K562 (cell line): ENCODE data around the gene MAP3K4. TPM values are rescaled to one million over a fixed set of nuclear protein-coding genes. Genes with fewer than 3 reads are reported as not detected.

ENCODE experiments used
- ATAC-seq: fragments of 200-7000 bp; cut with Tn5 transposase; 3 replicates; pipeline ENCODE4 v1.9.1; 2020; ENCODE audit warnings: moderate library complexity
- BruUV-seq: library from RNA; stranded (reverse); fragments of 400-500 nt; replicated peaks from 2 replicates; lab custom pipeline; 2021; lab: Mats Ljungman, UMichigan
- CTCF ChIA-PET: fragments of 300-600 bp; formaldehyde crosslinking; extraction: SDS; loops from one replicate; lab custom pipeline; 2021; ENCODE audit warnings: low intra/inter-chr PET ratio; lab: Yijun Ruan, JAX
- POLR2A ChIA-PET: fragments of 300-600, 350-650 bp; sonication (Branson Sonifier 250); formaldehyde crosslinking; extraction: SDS; loops from one replicate; lab custom pipeline; 2021; ENCODE audit warnings: antibody characterized with exemption, inconsistent platforms; lab: Yijun Ruan, JAX
- DNase-seq, 4 experiments: peaks; one replicate each; pipeline versions ENCODE4 v3.0.0 to v3.0.0-alpha.2; 2011 to 2018; ENCODE audit warnings: low spot score in 3 of 4, mixed read lengths in 3 of 4; ENCODE audit errors: extremely low read depth in 1 of 4
- FAIRE-seq: peaks from 2 replicates; lab custom pipeline; 2011; peaks lifted over from hg19 to GRCh38; lab: Jason Lieb, UNC
- H2AFZ ChIP-seq: 2 replicates; pipeline ENCODE4 v1.6.0; 2011; ENCODE audit warnings: low read depth, low read length, control low read depth, inconsistent platforms
- H3K27ac ChIP-seq: fragments of 200-600 bp; 3 replicates; pipeline ENCODE4 v1.8.0; 2011; ENCODE audit warnings: low read depth, mild to moderate bottlenecking, control low read depth, inconsistent platforms, low read length, moderate library complexity, mixed read lengths; ENCODE audit errors: extremely low read depth
- H3K27me3 ChIP-seq, 2 experiments: fragments of 300-600 bp in 1 of 2; 2 replicates in 1 of 2; 3 replicates in 1 of 2; pipeline versions ENCODE4 v1.6.0 to v1.8.0; 2011; ENCODE audit warnings: inconsistent platforms in 2 of 2, low read length in 2 of 2, mild to moderate bottlenecking in 1 of 2, mixed read lengths in 1 of 2, moderate library complexity in 1 of 2; ENCODE audit not compliant: control insufficient read depth in 2 of 2, insufficient read depth in 2 of 2
- H3K36me3 ChIP-seq: fragments of 300-600 bp; 3 replicates; pipeline ENCODE4 v1.8.0; 2011; ENCODE audit warnings: mild to moderate bottlenecking, low read length, inconsistent platforms; ENCODE audit not compliant: control insufficient read depth, insufficient read depth
- H3K4me1 ChIP-seq, 2 experiments: fragments of 200-600 bp in 1 of 2; replicated peaks in 1 of 2; 2 replicates in 1 of 2; 3 replicates in 1 of 2; pipeline versions ENCODE4 v1.5.1 to v1.8.0; 2011; ENCODE audit warnings: inconsistent platforms in 2 of 2, low read length in 2 of 2, mild to moderate bottlenecking in 1 of 2, mixed read lengths in 1 of 2, moderate library complexity in 1 of 2; ENCODE audit not compliant: control insufficient read depth in 2 of 2, insufficient read depth in 2 of 2
- H3K4me2 ChIP-seq: 2 replicates; pipeline ENCODE4 v1.6.1; 2011; ENCODE audit warnings: low read length, control low read depth, inconsistent platforms, mixed read lengths; ENCODE audit not compliant: insufficient read depth
- H3K4me3 ChIP-seq: fragments of 200-600 bp; sonication (generic), shearing (Covaris generic); 2 replicates; pipeline ENCODE4 v1.5.1; 2016; ENCODE audit warnings: control low read depth, inconsistent platforms
- H3K79me2 ChIP-seq: fragments of 200-600 bp; 3 replicates; pipeline ENCODE4 v1.8.0; 2011; ENCODE audit warnings: low read length, inconsistent platforms; ENCODE audit not compliant: control insufficient read depth, insufficient read depth
- H3K9ac ChIP-seq, 2 experiments: 2 replicates each; pipeline versions ENCODE4 v1.6.0 to v1.6.1; 2011; ENCODE audit warnings: low read depth in 2 of 2, low read length in 2 of 2, control low read depth in 1 of 2, inconsistent platforms in 1 of 2, mild to moderate bottlenecking in 1 of 2, mixed read lengths in 1 of 2; ENCODE audit not compliant: insufficient read depth in 1 of 2
- H3K9me1 ChIP-seq: one replicate; pipeline ENCODE4 v1.6.0; 2011; ENCODE audit warnings: inconsistent platforms, mild to moderate bottlenecking, low read length, moderate library complexity; ENCODE audit not compliant: control insufficient read depth, insufficient read depth
- H3K9me3 ChIP-seq: replicated peaks from 2 replicates; pipeline ENCODE4 v1.5.1; 2011; ENCODE audit warnings: low read depth, low read length, inconsistent platforms; ENCODE audit not compliant: control insufficient read depth, insufficient read depth
- H4K20me1 ChIP-seq: replicated peaks from 2 replicates; pipeline ENCODE4 v1.6.1; 2011; ENCODE audit warnings: low read length, inconsistent platforms, mixed read lengths; ENCODE audit not compliant: control insufficient read depth, insufficient read depth
- CBFB ChIP-seq: sonication (generic); formaldehyde crosslinking; IDR thresholded peaks from 2 replicates; pipeline ENCODE4 v1.4.0; 2020; ENCODE audit warnings: mild to moderate bottlenecking, missing genetic modification reagents
- ILF3 ChIP-seq: fragments of 450-650 bp; IDR thresholded peaks from 2 replicates; pipeline ENCODE4 v1.6.1; 2018; ENCODE audit warnings: antibody characterized with exemption, mild to moderate bottlenecking, moderate library complexity, borderline replicate concordance
- POLR2B ChIP-seq: fragments of 450-650 bp; IDR thresholded peaks from 2 replicates; pipeline ENCODE4 v1.6.1; 2018; ENCODE audit warnings: low read depth; ENCODE audit not compliant: partially characterized antibody
- SETDB1 ChIP-seq: IDR thresholded peaks from one replicate; pipeline ENCODE4 v1.6.1; 2012; ENCODE audit warnings: low read length, control low read depth, inconsistent platforms
- SREBF2 ChIP-seq: sonication (generic); formaldehyde crosslinking; IDR thresholded peaks from 2 replicates; pipeline ENCODE4 v1.4.0; 2020; ENCODE audit warnings: mild to moderate bottlenecking, missing genetic modification reagents
- THAP12 ChIP-seq: fragments of 250-450 bp; sonication (Bioruptor Pico); IDR thresholded peaks from 2 replicates; pipeline ENCODE4 v1.9.0; 2021; ENCODE audit warnings: mild to moderate bottlenecking, inconsistent platforms
- ZNF436 ChIP-seq: fragments of 250-450, 450-650 bp; sonication (Bioruptor Pico); formaldehyde crosslinking; IDR thresholded peaks from 2 replicates; pipeline ENCODE4 v1.7.0; 2020; ENCODE audit warnings: mild to moderate bottlenecking
- WGBS: fragments of 100-300 bp; shearing (Covaris generic); methylation state at CpG from one replicate; pipeline ENCODE4 v1.1.6; 2016; ENCODE audit warnings: low coverage, mixed read lengths; ENCODE audit not compliant: insufficient coverage; ENCODE audit errors: missing lambda C conversion rate; 5-methylcytosine and 5-hydroxymethylcytosine counted together
- in situ Hi-C: fragments of 300-500 bp; cut with MboI; formaldehyde crosslinking; loops from 4 replicates; pipeline ENCODE4 v1.15.0; 2018; ENCODE audit warnings: inconsistent platforms, mixed read lengths
- intact Hi-C: fragments of 100-400 bp; cut with micrococcal nuclease; formaldehyde crosslinking; loops from 2 replicates; pipeline ENCODE4 v1.14.2; 2022
- polyA plus RNA-seq, 8 experiments: library from polyadenylated mRNA; depleted of rRNA in 4 of 8; stranded (reverse) in 5 of 8; unstranded in 3 of 8; fragments of >200 nt; fragmentation: Nextera tagmentation in 2 of 8; fragmentation: Illumina TruSeq in 1 of 8; extraction: Ambion mirVana in 2 of 8; extraction: Trizol in 1 of 8; gene quantifications; 2 replicates each; pipeline versions ENCODE4 v1.2.1 to v1.2.3, GENCODE V29; 2011 to 2014; ENCODE audit warnings: inconsistent platforms in 1 of 8, missing spikeins in 1 of 8
- total RNA-seq, 7 experiments: library from RNA; depleted of rRNA in 6 of 7; stranded (reverse); fragments of >200 nt in 6 of 7; fragmentation: Illumina TruSeq in 2 of 7; extraction: Trizol in 2 of 7; gene quantifications; 2 replicates each; pipeline versions ENCODE4 v1.2.1 to v1.2.3, GENCODE V29; 2011 to 2021; ENCODE audit warnings: low replicate concordance in 1 of 7
- TF ChIP-seq, protein P1 (sequence below): sonication (generic); formaldehyde crosslinking; IDR thresholded peaks from 2 replicates; pipeline ENCODE4 v1.8.0; 2022; ENCODE audit warnings: missing genetic modification reagents, mild to moderate bottlenecking, borderline replicate concordance

The MAP3K4 gene
- total and polyA plus RNA-seq, 9 of the 15 experiments (the other 6 are each of a cell fraction or from before 2014, with no cell fraction given): 21.0 to 77.2 (median 48.9) TPM

DNA sequence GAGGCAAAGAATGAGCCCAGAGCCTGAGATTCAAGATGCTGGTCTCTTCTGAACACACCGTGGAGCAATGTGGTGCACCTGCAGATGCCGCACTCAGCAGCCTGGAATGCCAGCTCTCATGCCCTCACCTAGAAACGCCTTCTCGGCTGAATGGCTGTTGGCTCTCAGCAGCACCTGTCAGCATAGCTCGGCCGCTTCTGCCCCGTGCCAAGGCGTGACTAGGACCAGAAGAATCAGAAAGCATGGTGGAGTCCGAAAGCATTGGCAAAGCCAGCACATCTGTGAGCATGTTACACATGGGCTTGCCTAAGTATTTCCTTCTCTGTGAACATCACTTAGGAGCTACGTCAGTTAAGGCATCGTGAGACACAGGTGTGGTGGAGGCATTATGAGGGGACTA, 140.8 kb downstream of the MAP3K4 start:
- Histone ChIP-seq H4K20me1 (no peaks in the 10 kb centered on the region), H3K4me2 (no peak overlapping the region), H3K27me3 (no peaks in the 10 kb centered on the region), H2AFZ (no peak overlapping the region), H3K9me3 (no peaks in the 10 kb centered on the region), H3K9me1 (no peaks in the 10 kb centered on the region), H3K36me3 (peaks cover 36% of the 10 kb centered on the region), H3K79me2 (no peaks in the 10 kb centered on the region), H3K4me3 (no peak overlapping the region), H3K9ac (0 out of 4 replicates have a peak overlapping the region, but pooled peaks of 1 of the 2 experiments have one; percentile 8), H3K27ac (no peak overlapping the region), H3K4me1 (peaks cover 0 to 6% of the 10 kb centered on the region in 2 experiments; a peak in 1 of 5 replicates)
- DNase-seq: no peak
- no peak for FAIRE-seq
- no TSS peak for BruUV-seq
- CTCF ChIA-PET: no interaction called here
- POLR2A ChIA-PET: interaction anchor here (0.8 to 2.5 kb wide), 6 partner anchors 9 to 120 kb away, joined by 3 to 7 read pairs (median 6); no protein-coding TSS in a partner anchor
- 96% methylated on average over 11 of the region's 11 CpGs for WGBS
- in situ Hi-C loops (no loop called here), intact Hi-C loops (no loop called here)
- TF ChIP-seq, protein P1, sequence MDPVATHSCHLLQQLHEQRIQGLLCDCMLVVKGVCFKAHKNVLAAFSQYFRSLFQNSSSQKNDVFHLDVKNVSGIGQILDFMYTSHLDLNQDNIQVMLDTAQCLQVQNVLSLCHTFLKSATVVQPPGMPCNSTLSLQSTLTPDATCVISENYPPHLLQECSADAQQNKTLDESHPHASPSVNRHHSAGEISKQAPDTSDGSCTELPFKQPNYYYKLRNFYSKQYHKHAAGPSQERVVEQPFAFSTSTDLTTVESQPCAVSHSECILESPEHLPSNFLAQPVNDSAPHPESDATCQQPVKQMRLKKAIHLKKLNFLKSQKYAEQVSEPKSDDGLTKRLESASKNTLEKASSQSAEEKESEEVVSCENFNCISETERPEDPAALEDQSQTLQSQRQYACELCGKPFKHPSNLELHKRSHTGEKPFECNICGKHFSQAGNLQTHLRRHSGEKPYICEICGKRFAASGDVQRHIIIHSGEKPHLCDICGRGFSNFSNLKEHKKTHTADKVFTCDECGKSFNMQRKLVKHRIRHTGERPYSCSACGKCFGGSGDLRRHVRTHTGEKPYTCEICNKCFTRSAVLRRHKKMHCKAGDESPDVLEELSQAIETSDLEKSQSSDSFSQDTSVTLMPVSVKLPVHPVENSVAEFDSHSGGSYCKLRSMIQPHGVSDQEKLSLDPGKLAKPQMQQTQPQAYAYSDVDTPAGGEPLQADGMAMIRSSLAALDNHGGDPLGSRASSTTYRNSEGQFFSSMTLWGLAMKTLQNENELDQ (CRISPR knock-in tag): 0 out of 2 replicates have a peak, but pooled peaks have one; percentile 28
- TF ChIP-seq SETDB1: peak; percentile 56
- TF ChIP-seq ZNF436: no peak
- 0 out of 2 replicates have a peak, but pooled peaks have one; percentile 15 for TF ChIP-seq SREBF2 (CRISPR knock-in tag)
- TF ChIP-seq POLR2B: peak; percentile 33
- 0 out of 2 replicates have a peak, but pooled peaks have one; percentile 30 for TF ChIP-seq CBFB (CRISPR knock-in tag)
- TF ChIP-seq ILF3: no peak
- no peak for TF ChIP-seq THAP12 (CRISPR knock-in tag)
- no peak for ATAC-seq
